Measurements from ENCODE around the gene SDC4. TPM values are rescaled to one million over a fixed set of nuclear protein-coding genes. Genes with fewer than 3 reads are reported as not detected.

SDC4 gene
- total RNA-seq, 1 experiment from 2014 or later = 100 TPM

GRCh38 chr20:45316150-45317080 lies 31.8 kb downstream of the SDC4 start:
- H3K9me2 ChIP-seq (ENCODE audit: insufficient read depth) = no peaks in the 10 kb centered on the region
- intact Hi-C loops (cut with micrococcal nuclease) = no loop called here
- DNase-seq (ENCODE audit: low read depth, low spot score) (no peak), ATAC-seq (no peak)
- H3K27ac ChIP-seq (ENCODE audit: low read depth, low read length) = no peak overlapping the region
- no peaks in the 10 kb centered on the region for H3K27me3 ChIP-seq (ENCODE audit: insufficient read depth, low read length)
- ChIA-PET POLR2A (no interaction called here), CTCF (interaction anchor here (1.1 kb wide), 1 partner anchor 11 kb away, joined by 4 read pairs; no protein-coding TSS in a partner anchor), RAD21 (ENCODE audit: low non-redundant PET in 1 of 2, low total read pairs in 2 of 2, uncharacterized antibody in 2 of 2, unreplicated experiment in 2 of 2) (no interaction called here)
- H3K79me2 ChIP-seq (ENCODE audit: insufficient read depth, low read length) = no peaks in the 10 kb centered on the region
- no peaks in the 10 kb centered on the region for H3K36me3 ChIP-seq (ENCODE audit: control insufficient read depth in 1 of 2, insufficient read depth in 2 of 2, low read length in 2 of 2)
- H2AFZ ChIP-seq (ENCODE audit: low read depth, low read length, poor library complexity, severe bottlenecking) = no peak overlapping the region
- peaks cover 0 to 6% of the 10 kb centered on the region in 2 experiments; a peak in 2 of 4 replicates for H3K4me1 ChIP-seq (ENCODE audit: control insufficient read depth in 1 of 2, insufficient read depth in 2 of 2, low read length in 2 of 2)
- H3K4me2 ChIP-seq (ENCODE audit: low read length) = no peak overlapping the region
- H3K4me3 ChIP-seq (replicated peaks in 1 of 2; ENCODE audit: low read depth in 1 of 2, low read length in 2 of 2) = no peak overlapping the region
- TF ChIP-seq SRF (IDR thresholded peaks at IDR 0.05; ENCODE audit: low read depth) = no peak
- TF ChIP-seq ZFX (IDR thresholded peaks at IDR 0.05) = no peak
- no peak for TF ChIP-seq POLR2AphosphoS5 (IDR thresholded peaks at IDR 0.05; ENCODE audit: low read depth, low read length)
- H3K9ac ChIP-seq (ENCODE audit: low read length) = no peak overlapping the region
- no TSS peak for BruUV-seq (replicated peaks)
- H4K20me1 ChIP-seq (ENCODE audit: insufficient read depth) = no peaks in the 10 kb centered on the region
- H3K9me3 ChIP-seq (ENCODE audit: control insufficient read depth in 1 of 2, insufficient read depth in 1 of 2, low read depth in 1 of 2, low read length in 2 of 2) = no peaks in the 10 kb centered on the region

GRCh38 chr20:45315672-45316071 lies 32.6 kb downstream of the SDC4 start:
- H3K4me1 ChIP-seq (ENCODE audit: control insufficient read depth in 1 of 2, insufficient read depth in 2 of 2, low read length in 2 of 2) = peaks cover 0 to 10% of the 10 kb centered on the region in 2 experiments; a peak in 2 of 4 replicates
- H3K27me3 ChIP-seq (ENCODE audit: insufficient read depth, low read length) = no peaks in the 10 kb centered on the region
- H3K9ac ChIP-seq (ENCODE audit: low read length) = no peak overlapping the region
- H4K20me1 ChIP-seq (ENCODE audit: insufficient read depth) = no peaks in the 10 kb centered on the region
- BruUV-seq (replicated peaks) = no TSS peak
- ChIA-PET RAD21 (ENCODE audit: low non-redundant PET in 1 of 2, low total read pairs in 2 of 2, uncharacterized antibody in 2 of 2, unreplicated experiment in 2 of 2) (no interaction called here), POLR2A (interaction anchor here (0.7 kb wide), 1 partner anchor 29 kb away, joined by 4 read pairs; no protein-coding TSS in a partner anchor), CTCF (interaction anchor here (0.6 to 1.1 kb wide), 2 partner anchors 9 to 10 kb away, joined by 3 to 4 read pairs; no protein-coding TSS in a partner anchor)
- no peaks in the 10 kb centered on the region for H3K9me2 ChIP-seq (ENCODE audit: insufficient read depth)
- H3K36me3 ChIP-seq (ENCODE audit: control insufficient read depth in 1 of 2, insufficient read depth in 2 of 2, low read length in 2 of 2) = no peaks in the 10 kb centered on the region
- no peak overlapping the region for H3K4me2 ChIP-seq (ENCODE audit: low read length)
- TF ChIP-seq SIN3A (IDR thresholded peaks at IDR 0.05; ENCODE audit: low read depth) (no peak), SP1 (IDR thresholded peaks at IDR 0.05; ENCODE audit: low read depth) (no peak), FOSL1 (IDR thresholded peaks at IDR 0.05; ENCODE audit: low read depth) (no peak), TCF7L2 (IDR thresholded peaks at IDR 0.05; ENCODE audit: borderline replicate concordance, extremely low read depth, insufficient read depth, insufficient read length) (no peak), YY1 (IDR thresholded peaks at IDR 0.05; ENCODE audit: extremely low read depth, insufficient replicate concordance, low read depth, low read length) (no peak), REST (IDR thresholded peaks at IDR 0.05; ENCODE audit: low read depth) (no peak)
- H3K9me3 ChIP-seq (ENCODE audit: control insufficient read depth in 1 of 2, insufficient read depth in 1 of 2, low read depth in 1 of 2, low read length in 2 of 2) = no peaks in the 10 kb centered on the region
- H3K27ac ChIP-seq (ENCODE audit: low read depth, low read length) = no peak overlapping the region
- no peak overlapping the region for H3K4me3 ChIP-seq (replicated peaks in 1 of 2; ENCODE audit: low read depth in 1 of 2, low read length in 2 of 2)
- ATAC-seq (no peak), DNase-seq (ENCODE audit: low read depth, low spot score) (no peak)
- H2AFZ ChIP-seq (ENCODE audit: low read depth, low read length, poor library complexity, severe bottlenecking) = no peak overlapping the region
- intact Hi-C loops (cut with micrococcal nuclease) = no loop called here
- no peaks in the 10 kb centered on the region for H3K79me2 ChIP-seq (ENCODE audit: insufficient read depth, low read length)

Data from HCT116 (cell line).